ENCODE results near the gene PTGFR. TPM values are rescaled to one million over a fixed set of nuclear protein-coding genes. Genes with fewer than 3 reads are reported as not detected.

PTGFR gene
- total RNA-seq, 1 donor = 67.7 TPM

DNA sequence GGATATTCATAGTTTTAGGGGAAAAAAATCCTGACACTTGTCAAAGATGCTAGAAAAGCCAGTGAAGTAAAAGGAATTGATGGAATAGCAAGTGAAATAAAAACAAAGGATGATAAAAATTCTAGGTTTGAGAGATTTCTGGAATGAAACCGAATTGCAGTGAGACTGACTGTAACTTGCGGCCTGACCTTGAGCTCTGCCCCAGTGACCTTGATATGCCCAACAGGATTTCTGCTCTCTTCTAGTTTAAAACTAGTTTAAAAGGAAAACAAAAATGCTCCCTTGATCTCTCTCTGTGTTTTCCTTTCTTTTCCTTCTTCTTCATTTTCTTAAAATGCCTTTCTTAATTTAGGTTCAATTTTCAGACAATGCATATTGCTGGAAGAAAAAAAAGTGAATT, 74.6 kb downstream of the PTGFR start:
- no peaks in the 10 kb centered on the region for H3K4me1 ChIP-seq (ENCODE audit: insufficient read depth, low read length)
- H3K36me3 ChIP-seq (ENCODE audit: insufficient read depth, low read length) = no peaks in the 10 kb centered on the region
- no peaks in the 10 kb centered on the region for H3K9me3 ChIP-seq (ENCODE audit: low read depth, low read length)
- TF ChIP-seq, protein P1, sequence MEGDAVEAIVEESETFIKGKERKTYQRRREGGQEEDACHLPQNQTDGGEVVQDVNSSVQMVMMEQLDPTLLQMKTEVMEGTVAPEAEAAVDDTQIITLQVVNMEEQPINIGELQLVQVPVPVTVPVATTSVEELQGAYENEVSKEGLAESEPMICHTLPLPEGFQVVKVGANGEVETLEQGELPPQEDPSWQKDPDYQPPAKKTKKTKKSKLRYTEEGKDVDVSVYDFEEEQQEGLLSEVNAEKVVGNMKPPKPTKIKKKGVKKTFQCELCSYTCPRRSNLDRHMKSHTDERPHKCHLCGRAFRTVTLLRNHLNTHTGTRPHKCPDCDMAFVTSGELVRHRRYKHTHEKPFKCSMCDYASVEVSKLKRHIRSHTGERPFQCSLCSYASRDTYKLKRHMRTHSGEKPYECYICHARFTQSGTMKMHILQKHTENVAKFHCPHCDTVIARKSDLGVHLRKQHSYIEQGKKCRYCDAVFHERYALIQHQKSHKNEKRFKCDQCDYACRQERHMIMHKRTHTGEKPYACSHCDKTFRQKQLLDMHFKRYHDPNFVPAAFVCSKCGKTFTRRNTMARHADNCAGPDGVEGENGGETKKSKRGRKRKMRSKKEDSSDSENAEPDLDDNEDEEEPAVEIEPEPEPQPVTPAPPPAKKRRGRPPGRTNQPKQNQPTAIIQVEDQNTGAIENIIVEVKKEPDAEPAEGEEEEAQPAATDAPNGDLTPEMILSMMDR (IDR thresholded peaks at IDR 0.05; ENCODE audit: extremely low read depth, low read depth, low read length) = no peak
- H3K27me3 ChIP-seq (ENCODE audit: insufficient read depth, low read length) = no peaks in the 10 kb centered on the region
- H3K79me2 ChIP-seq (ENCODE audit: insufficient read depth, low read length) = no peaks in the 10 kb centered on the region
- H3K4me2 ChIP-seq (ENCODE audit: insufficient read depth, low read length) = no peak overlapping the region
- no peaks in the 10 kb centered on the region for H4K20me1 ChIP-seq (ENCODE audit: insufficient read depth, low read length)
- no peak for DNase-seq (ENCODE audit: insufficient read length, low spot score, missing footprints)
- no peak overlapping the region for H2AFZ ChIP-seq (ENCODE audit: low read length)
- H3K4me3 ChIP-seq (ENCODE audit: insufficient read depth, low read length) = no peak overlapping the region
- no peak overlapping the region for H3K27ac ChIP-seq (ENCODE audit: low read depth, low read length)

DNA sequence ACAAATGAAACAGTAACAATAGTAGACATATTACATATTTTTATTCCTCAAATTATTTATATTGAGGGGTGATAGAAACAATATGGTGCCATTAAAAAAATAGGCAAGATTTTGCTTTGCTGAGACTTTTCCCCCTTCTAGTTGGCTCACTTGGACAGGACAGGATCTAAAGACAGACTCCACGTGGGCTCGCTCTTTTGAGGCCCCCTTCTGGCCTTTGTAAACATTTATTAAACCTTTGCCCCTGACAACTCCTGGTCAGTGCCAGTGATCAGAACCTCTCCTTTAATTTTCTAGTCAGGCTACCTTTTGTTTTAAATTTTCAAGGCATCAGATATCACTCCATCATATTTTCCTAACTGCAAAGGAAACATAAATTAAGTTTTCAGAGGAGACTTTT, 79.8 kb downstream of the PTGFR start:
- H4K20me1 ChIP-seq (ENCODE audit: insufficient read depth, low read length) = no peaks in the 10 kb centered on the region
- no peaks in the 10 kb centered on the region for H3K27me3 ChIP-seq (ENCODE audit: insufficient read depth, low read length)
- no peak overlapping the region for H3K4me3 ChIP-seq (ENCODE audit: insufficient read depth, low read length)
- H3K79me2 ChIP-seq (ENCODE audit: insufficient read depth, low read length) = no peaks in the 10 kb centered on the region
- H2AFZ ChIP-seq (ENCODE audit: low read length) = no peak overlapping the region
- no peaks in the 10 kb centered on the region for H3K36me3 ChIP-seq (ENCODE audit: insufficient read depth, low read length)
- H3K27ac ChIP-seq (ENCODE audit: low read depth, low read length) = no peak overlapping the region
- H3K9me3 ChIP-seq (ENCODE audit: low read depth, low read length) = no peaks in the 10 kb centered on the region
- TF ChIP-seq, protein P1 (IDR thresholded peaks at IDR 0.05; ENCODE audit: extremely low read depth, low read depth, low read length) = no peak
- no peak overlapping the region for H3K4me2 ChIP-seq (ENCODE audit: insufficient read depth, low read length)
- DNase-seq (ENCODE audit: insufficient read length, low spot score, missing footprints) = no peak
- H3K4me1 ChIP-seq (ENCODE audit: insufficient read depth, low read length) = no peaks in the 10 kb centered on the region

DNA sequence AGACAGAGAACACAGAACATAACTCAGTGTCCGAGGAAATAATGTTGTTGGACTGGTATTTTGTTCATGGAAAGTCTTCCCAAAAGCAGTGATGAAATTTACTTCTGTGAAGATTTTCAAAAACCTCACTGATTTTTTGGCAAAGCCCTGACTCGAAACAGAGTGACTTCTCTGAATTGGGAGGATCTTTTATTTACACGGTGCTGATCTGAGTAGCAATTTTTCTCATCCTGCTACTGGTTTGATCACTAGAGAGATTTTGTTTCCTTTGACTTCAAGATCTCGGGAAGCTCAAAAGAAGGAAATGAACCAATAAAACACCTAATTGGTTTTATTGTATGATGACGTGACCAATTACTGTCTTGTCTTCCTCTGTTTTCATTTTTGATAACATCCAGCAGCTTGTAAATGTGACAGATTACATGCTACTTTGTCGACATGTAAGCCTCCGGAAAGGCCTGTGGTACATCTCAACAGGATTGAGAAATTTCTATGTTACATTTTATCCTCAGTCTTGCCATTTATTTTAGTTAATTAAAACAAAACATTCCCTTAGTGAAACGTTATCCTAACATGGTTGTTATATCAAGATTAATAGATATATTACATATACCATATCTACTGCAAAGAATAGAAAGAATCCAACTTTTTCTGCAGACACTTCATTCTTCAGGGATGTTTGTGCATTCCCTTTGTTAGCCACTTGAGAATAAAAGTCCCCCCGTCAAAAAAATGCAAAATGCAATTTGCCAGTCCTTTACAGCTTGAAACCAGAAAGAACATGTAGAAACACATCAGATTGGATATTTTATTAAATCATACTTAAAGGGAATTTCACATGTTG, 86.7 kb downstream of the PTGFR start:
- Histone ChIP-seq H3K27me3 (ENCODE audit: insufficient read depth, low read length) (no peaks in the 10 kb centered on the region), H3K36me3 (ENCODE audit: insufficient read depth, low read length) (no peaks in the 10 kb centered on the region), H3K4me1 (ENCODE audit: insufficient read depth, low read length) (no peaks in the 10 kb centered on the region), H3K27ac (ENCODE audit: low read depth, low read length) (no peak overlapping the region), H3K79me2 (ENCODE audit: insufficient read depth, low read length) (no peaks in the 10 kb centered on the region), H3K4me2 (ENCODE audit: insufficient read depth, low read length) (peak overlapping the region; percentile 47), H3K4me3 (ENCODE audit: insufficient read depth, low read length) (no peak overlapping the region), H2AFZ (ENCODE audit: low read length) (peak overlapping the region; percentile 64), H4K20me1 (ENCODE audit: insufficient read depth, low read length) (no peaks in the 10 kb centered on the region), H3K9me3 (ENCODE audit: low read depth, low read length) (no peaks in the 10 kb centered on the region)
- DNase-seq (ENCODE audit: insufficient read length, low spot score, missing footprints) = no peak
- TF ChIP-seq, protein P1 (IDR thresholded peaks at IDR 0.05; ENCODE audit: extremely low read depth, low read depth, low read length) = no peak

DNA sequence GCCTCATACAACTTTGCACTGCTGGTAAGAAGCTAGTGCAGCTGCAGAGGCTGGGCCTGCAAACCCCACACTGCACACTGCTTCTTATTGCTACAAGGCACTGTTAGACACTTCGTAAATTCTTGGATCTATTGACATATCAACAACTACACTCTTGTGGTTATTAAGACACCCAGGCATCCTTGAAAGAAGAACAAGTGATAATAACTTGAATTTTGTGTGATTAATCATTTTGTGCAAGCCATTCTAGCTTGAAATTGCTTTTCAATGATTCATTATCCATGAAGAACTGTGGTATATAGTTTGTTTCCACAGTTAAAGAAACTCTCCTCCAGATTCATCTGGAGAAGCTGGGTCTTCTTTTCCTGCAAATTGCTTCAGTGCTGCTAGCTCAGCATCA, 95.8 kb downstream of the PTGFR start:
- peak; percentile 39 for DNase-seq (ENCODE audit: insufficient read length, low spot score, missing footprints)
- Histone ChIP-seq H3K36me3 (ENCODE audit: insufficient read depth, low read length) (no peaks in the 10 kb centered on the region), H3K79me2 (ENCODE audit: insufficient read depth, low read length) (no peaks in the 10 kb centered on the region), H3K4me2 (ENCODE audit: insufficient read depth, low read length) (no peak overlapping the region), H3K27ac (ENCODE audit: low read depth, low read length) (no peak overlapping the region), H2AFZ (ENCODE audit: low read length) (no peak overlapping the region), H3K4me1 (ENCODE audit: insufficient read depth, low read length) (no peaks in the 10 kb centered on the region), H3K9me3 (ENCODE audit: low read depth, low read length) (no peaks in the 10 kb centered on the region), H3K4me3 (ENCODE audit: insufficient read depth, low read length) (no peak overlapping the region), H3K27me3 (ENCODE audit: insufficient read depth, low read length) (no peaks in the 10 kb centered on the region), H4K20me1 (ENCODE audit: insufficient read depth, low read length) (no peaks in the 10 kb centered on the region)
- TF ChIP-seq, protein P1 (IDR thresholded peaks at IDR 0.05; ENCODE audit: extremely low read depth, low read depth, low read length) = no peak

All from osteoblast (primary cell).